ENCODE results near the gene MINDY2. TPM values are rescaled to one million over a fixed set of nuclear protein-coding genes. Genes with fewer than 3 reads are reported as not detected.

MINDY2 gene
- total RNA-seq, 1 experiment from 2014 or later = 4.7 TPM

DNA sequence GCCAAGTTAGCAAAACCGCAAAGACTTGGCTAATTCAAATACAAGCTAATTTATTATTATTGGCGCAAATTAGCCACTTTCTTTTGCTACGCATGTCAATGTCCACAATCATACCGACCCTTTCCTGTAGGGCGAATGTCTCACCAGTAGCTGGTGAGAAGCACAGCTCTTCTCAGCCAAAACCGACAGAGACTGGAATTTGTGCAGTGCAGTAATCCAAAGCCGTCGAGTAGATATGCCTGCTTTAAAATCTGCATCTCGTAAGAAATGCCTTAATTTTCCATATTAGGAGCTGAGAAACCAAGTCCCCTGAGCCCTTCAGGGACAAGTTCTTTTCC, 614 bp upstream of the MINDY2 start:
- TSS peak; percentile 71 for BruUV-seq (replicated peaks)
- Histone ChIP-seq H3K27me3 (ENCODE audit: low read length) (no peaks in the 10 kb centered on the region), H4K20me1 (ENCODE audit: low read length) (no peaks in the 10 kb centered on the region; the same call in 1 of the 2 replicates), H3K9ac (ENCODE audit: low read length) (peak overlapping the region; percentile 55), H3K9me2 (replicated peaks; ENCODE audit: low read length) (no peaks in the 10 kb centered on the region), H3K4me2 (ENCODE audit: low read length) (peak overlapping the region; percentile 87), H3K4me1 (ENCODE audit: insufficient read depth, low read length) (peaks cover 15% of the 10 kb centered on the region), H3K79me2 (ENCODE audit: low read length) (peaks cover 39% of the 10 kb centered on the region), H3F3A (ENCODE audit: low read length, unreplicated experiment) (no peaks in the 10 kb centered on the region), H3K4me3 (ENCODE audit: low read length) (peak overlapping the region; percentile 96), H3K27ac (ENCODE audit: low read length) (peak overlapping the region; percentile 60), H3K36me3 (ENCODE audit: low read depth, low read length) (no peaks in the 10 kb centered on the region), H2AFZ (ENCODE audit: low read length) (peak overlapping the region; percentile 74), H3K9me3 (ENCODE audit: low read length) (no peaks in the 10 kb centered on the region)
- DNase-seq = peak; percentile 61
- ChIA-PET CTCF (interaction anchor here (0.7 to 1.4 kb wide), 6 partner anchors 21 to 759 kb away, joined by 3 to 5 read pairs (median 4); partner anchors contain the start of gene ADAM10), POLR2A (ENCODE audit: unreplicated experiment) (interaction anchor here (0.5 to 1.5 kb wide), 5 partner anchors 20 to 887 kb away, joined by 3 to 23 read pairs (median 4); partner anchors contain the start of genes ADAM10 and GTF2A2)
- TF ChIP-seq EZH2 (IDR thresholded peaks at IDR 0.05; ENCODE audit: low read length, unreplicated experiment) (no peak), EZH2phosphoT487 (IDR thresholded peaks at IDR 0.05; ENCODE audit: borderline replicate concordance, low read length) (no peak)
- TF ChIP-seq, protein P1, sequence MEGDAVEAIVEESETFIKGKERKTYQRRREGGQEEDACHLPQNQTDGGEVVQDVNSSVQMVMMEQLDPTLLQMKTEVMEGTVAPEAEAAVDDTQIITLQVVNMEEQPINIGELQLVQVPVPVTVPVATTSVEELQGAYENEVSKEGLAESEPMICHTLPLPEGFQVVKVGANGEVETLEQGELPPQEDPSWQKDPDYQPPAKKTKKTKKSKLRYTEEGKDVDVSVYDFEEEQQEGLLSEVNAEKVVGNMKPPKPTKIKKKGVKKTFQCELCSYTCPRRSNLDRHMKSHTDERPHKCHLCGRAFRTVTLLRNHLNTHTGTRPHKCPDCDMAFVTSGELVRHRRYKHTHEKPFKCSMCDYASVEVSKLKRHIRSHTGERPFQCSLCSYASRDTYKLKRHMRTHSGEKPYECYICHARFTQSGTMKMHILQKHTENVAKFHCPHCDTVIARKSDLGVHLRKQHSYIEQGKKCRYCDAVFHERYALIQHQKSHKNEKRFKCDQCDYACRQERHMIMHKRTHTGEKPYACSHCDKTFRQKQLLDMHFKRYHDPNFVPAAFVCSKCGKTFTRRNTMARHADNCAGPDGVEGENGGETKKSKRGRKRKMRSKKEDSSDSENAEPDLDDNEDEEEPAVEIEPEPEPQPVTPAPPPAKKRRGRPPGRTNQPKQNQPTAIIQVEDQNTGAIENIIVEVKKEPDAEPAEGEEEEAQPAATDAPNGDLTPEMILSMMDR (conservative IDR thresholded peaks at IDR 0.05; ENCODE audit: low read depth, low read length) = no peak
- intact Hi-C loops (cut with micrococcal nuclease) = loop anchor here (5.0 to 10.0 kb wide), 3 partner anchors 164 to 543 kb away; partner anchors contain the start of gene SLTM
- peak; percentile 52 for ATAC-seq

DNA sequence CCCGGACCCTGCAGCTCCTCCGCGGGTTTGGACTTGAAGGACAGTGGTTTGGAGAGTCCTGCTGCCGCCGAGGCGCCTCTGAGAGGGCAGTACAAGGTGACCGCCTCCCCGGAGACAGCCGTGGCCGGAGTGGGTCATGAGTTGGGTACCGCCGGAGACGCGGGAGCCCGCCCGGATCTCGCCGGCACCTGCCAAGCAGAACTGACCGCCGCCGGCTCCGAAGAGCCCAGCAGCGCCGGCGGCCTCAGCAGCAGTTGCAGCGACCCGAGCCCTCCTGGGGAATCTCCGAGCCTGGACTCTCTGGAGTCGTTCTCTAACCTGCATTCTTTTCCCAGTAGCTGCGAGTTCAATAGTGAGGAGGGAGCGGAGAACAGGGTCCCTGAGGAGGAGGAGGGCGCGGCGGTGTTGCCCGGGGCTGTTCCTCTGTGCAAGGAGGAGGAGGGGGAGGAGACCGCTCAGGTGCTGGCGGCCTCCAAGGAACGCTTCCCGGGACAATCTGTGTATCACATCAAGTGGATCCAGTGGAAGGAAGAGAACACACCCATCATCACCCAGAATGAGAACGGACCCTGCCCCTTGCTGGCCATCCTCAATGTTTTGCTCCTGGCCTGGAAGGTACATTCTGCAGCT, 634 bp downstream of the MINDY2 start:
- peak overlapping the region; percentile 96 for H2AFZ ChIP-seq (ENCODE audit: low read length)
- BruUV-seq (replicated peaks) = no TSS peak
- ChIA-PET POLR2A (ENCODE audit: unreplicated experiment) (interaction anchor here (0.5 to 1.0 kb wide), 5 partner anchors 22 to 880 kb away, joined by 3 to 12 read pairs (median 3); partner anchors contain the start of gene MYO1E), CTCF (interaction anchor here (0.6 to 1.1 kb wide), 2 partner anchors 63 to 503 kb away, joined by 3 read pairs; no protein-coding TSS in a partner anchor)
- ATAC-seq (peak; percentile 19), DNase-seq (peak; percentile 35)
- peaks cover 46% of the 10 kb centered on the region for H3K79me2 ChIP-seq (ENCODE audit: low read length)
- no peaks in the 10 kb centered on the region; the same call in 1 of the 2 replicates for H4K20me1 ChIP-seq (ENCODE audit: low read length)
- H3K4me3 ChIP-seq (ENCODE audit: low read length) = peak overlapping the region; percentile 96
- H3K27ac ChIP-seq (ENCODE audit: low read length) = peak overlapping the region; percentile 47
- peak overlapping the region; percentile 95 for H3K4me2 ChIP-seq (ENCODE audit: low read length)
- intact Hi-C loops (cut with micrococcal nuclease) = loop anchor here (1.0 to 10.0 kb wide), 4 partner anchors 21 to 544 kb away; partner anchors contain the start of gene SLTM
- no peaks in the 10 kb centered on the region for H3K9me3 ChIP-seq (ENCODE audit: low read length)
- no peaks in the 10 kb centered on the region for H3K9me2 ChIP-seq (replicated peaks; ENCODE audit: low read length)
- peak overlapping the region; percentile 80 for H3K9ac ChIP-seq (ENCODE audit: low read length)
- no peaks in the 10 kb centered on the region for H3K36me3 ChIP-seq (ENCODE audit: low read depth, low read length)
- H3K27me3 ChIP-seq (ENCODE audit: low read length) = no peaks in the 10 kb centered on the region
- no peak for TF ChIP-seq EZH2phosphoT487 (IDR thresholded peaks at IDR 0.05; ENCODE audit: borderline replicate concordance, low read length)
- no peak for TF ChIP-seq EZH2 (IDR thresholded peaks at IDR 0.05; ENCODE audit: low read length, unreplicated experiment)
- TF ChIP-seq, protein P1 (conservative IDR thresholded peaks at IDR 0.05; ENCODE audit: low read depth, low read length) = no peak
- peaks cover 15% of the 10 kb centered on the region for H3K4me1 ChIP-seq (ENCODE audit: insufficient read depth, low read length)
- H3F3A ChIP-seq (ENCODE audit: low read length, unreplicated experiment) = no peaks in the 10 kb centered on the region
